ENCODE measurements around the gene DYNLL2. TPM values are rescaled to one million over a fixed set of nuclear protein-coding genes. Genes with fewer than 3 reads are reported as not detected.
"Not testable (repeated sequence)": the region's sequence is repeated elsewhere in the genome, so short reads cannot be mapped to it uniquely, and the experiment has no call there.

The DYNLL2 gene
- total RNA-seq, 6 donors from 2014 or later: 13.6 to 33.5 (median 29.1) TPM

DNA sequence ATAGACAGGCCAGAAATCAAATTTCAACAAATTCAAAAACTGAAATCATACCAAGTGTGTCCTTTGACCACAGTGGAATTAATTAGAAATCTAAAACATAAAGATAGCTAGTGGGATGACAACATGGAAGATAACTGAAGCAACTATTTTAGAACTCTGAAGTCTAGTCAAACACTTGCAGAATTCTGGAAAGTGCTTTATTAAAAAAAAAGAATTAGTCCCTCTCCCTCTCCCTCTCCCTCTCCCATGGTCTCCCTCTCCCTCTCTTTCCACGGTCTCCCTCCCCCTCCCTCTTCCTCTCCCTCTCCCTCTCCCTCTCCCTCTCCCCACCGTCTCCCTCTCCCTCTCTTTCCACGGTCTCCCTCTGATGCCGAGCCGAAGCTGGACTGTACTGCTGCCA lies 58.3 kb downstream of the DYNLL2 start:
- TF ChIP-seq POLR2AphosphoS5 (IDR thresholded peaks at IDR 0.05) (no peak), EP300 (IDR thresholded peaks at IDR 0.05) (no peak), POLR2A (IDR thresholded peaks at IDR 0.05) (no peak)
- TF ChIP-seq, protein P1, sequence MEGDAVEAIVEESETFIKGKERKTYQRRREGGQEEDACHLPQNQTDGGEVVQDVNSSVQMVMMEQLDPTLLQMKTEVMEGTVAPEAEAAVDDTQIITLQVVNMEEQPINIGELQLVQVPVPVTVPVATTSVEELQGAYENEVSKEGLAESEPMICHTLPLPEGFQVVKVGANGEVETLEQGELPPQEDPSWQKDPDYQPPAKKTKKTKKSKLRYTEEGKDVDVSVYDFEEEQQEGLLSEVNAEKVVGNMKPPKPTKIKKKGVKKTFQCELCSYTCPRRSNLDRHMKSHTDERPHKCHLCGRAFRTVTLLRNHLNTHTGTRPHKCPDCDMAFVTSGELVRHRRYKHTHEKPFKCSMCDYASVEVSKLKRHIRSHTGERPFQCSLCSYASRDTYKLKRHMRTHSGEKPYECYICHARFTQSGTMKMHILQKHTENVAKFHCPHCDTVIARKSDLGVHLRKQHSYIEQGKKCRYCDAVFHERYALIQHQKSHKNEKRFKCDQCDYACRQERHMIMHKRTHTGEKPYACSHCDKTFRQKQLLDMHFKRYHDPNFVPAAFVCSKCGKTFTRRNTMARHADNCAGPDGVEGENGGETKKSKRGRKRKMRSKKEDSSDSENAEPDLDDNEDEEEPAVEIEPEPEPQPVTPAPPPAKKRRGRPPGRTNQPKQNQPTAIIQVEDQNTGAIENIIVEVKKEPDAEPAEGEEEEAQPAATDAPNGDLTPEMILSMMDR (IDR thresholded peaks at IDR 0.05): no peak
- no peak for DNase-seq
- ATAC-seq (ENCODE audit: low FRiP score in 2 of 2): no peak
- no peak overlapping the region for H3K4me3 ChIP-seq
- no peaks in the 10 kb centered on the region for H3K27me3 ChIP-seq
- H3K9me3 ChIP-seq: peaks cover 9 to 24% (median 16%) of the 10 kb centered on the region in 4 donors
- 79 to 80% methylated on average over 5 of the region's 5 CpGs for WGBS, 2 donors
- H3K36me3 ChIP-seq: no peaks in the 10 kb centered on the region
- no peaks in the 10 kb centered on the region for H3K4me1 ChIP-seq
- H3K27ac ChIP-seq: no peak overlapping the region

DNA sequence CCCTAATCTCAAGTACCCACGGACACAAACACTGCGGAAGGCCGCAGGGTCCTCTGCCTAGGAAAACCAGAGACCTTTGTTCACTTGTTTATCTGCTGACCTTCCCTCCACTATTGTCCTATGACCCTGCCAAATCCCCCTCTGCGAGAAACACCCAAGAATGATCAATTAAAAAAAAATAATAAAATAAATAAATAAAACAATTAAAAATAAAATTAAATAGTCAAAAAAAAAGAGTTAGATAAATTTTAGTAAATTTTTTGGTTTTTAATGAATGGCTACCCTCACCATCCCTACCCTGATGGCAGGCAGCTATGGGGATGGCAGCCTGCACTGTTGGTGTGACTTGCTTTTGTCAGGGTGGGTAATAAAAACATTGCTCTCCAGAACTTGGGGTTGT lies 60.1 kb downstream of the DYNLL2 start:
- H3K36me3 ChIP-seq; H3K27ac ChIP-seq; ATAC-seq (ENCODE audit: low FRiP score in 2 of 2); H3K4me1 ChIP-seq; DNase-seq; H3K4me3 ChIP-seq; H3K27me3 ChIP-seq: not testable (repeated sequence)
- peaks cover 9 to 25% (median 16%) of the 10 kb centered on the region in 4 donors for H3K9me3 ChIP-seq
- WGBS, 2 donors: 60 to 90% methylated on average over 4 of the region's 4 CpGs

DNA sequence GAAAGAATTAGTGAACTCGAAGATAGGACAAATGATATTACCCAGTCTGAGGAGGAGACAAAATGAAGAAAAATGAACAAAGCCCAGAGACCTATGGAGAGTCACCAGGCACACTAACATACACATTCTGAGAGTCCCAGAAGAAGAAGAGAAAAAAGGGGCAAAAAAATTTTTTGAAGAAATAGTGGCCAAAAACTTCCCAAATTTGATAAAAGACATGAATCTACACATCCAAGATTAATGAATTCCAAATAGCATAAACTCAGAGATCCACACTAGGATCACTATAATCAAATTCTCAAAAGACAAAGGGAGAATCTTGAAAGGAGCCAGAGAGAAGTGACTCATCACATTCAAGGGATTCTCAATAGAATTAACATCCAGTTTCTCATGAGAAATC lies 61.6 kb downstream of the DYNLL2 start:
- no peak overlapping the region for H3K27ac ChIP-seq
- no peaks in the 10 kb centered on the region for H3K27me3 ChIP-seq
- no peak overlapping the region for H3K4me3 ChIP-seq
- 80 to 89% methylated on average over 1 of the region's 1 CpG for WGBS, 2 donors
- H3K36me3 ChIP-seq: no peaks in the 10 kb centered on the region
- no peak for TF ChIP-seq EP300 (IDR thresholded peaks at IDR 0.05)
- no peak for TF ChIP-seq POLR2AphosphoS5 (IDR thresholded peaks at IDR 0.05)
- no peak for TF ChIP-seq POLR2A (IDR thresholded peaks at IDR 0.05)
- TF ChIP-seq, protein P1 (IDR thresholded peaks at IDR 0.05): no peak
- DNase-seq (no peak), ATAC-seq (ENCODE audit: low FRiP score in 2 of 2) (no peak)
- peaks cover 9 to 25% (median 16%) of the 10 kb centered on the region in 4 donors for H3K9me3 ChIP-seq
- no peaks in the 10 kb centered on the region for H3K4me1 ChIP-seq

Other genes with a start within 250 kb of the DYNLL2 start
- gene MRPS23, start 233.4 kb upstream of the DYNLL2 start, total RNA-seq: 10 to 100 TPM; 11.4 to 50.6 (median 19.1) TPM
- gene CUEDC1, start 128.0 kb upstream of the DYNLL2 start, total RNA-seq: 100 to 1,000 TPM in 1 of 6 donors, 10 to 100 TPM in 5; 33.3 to 119 (median 54.4) TPM
- 10 to 100 TPM; 36.4 to 99.7 (median 72.5) TPM for gene VEZF1, start 95.2 kb upstream of the DYNLL2 start, total RNA-seq
- gene SRSF1, start 76.2 kb upstream of the DYNLL2 start, total RNA-seq: 100 to 1,000 TPM; 109 to 393 (median 160) TPM
- not detected for gene OR4D1, start 65.0 kb downstream of the DYNLL2 start, total RNA-seq
- gene OR4D2, start 83.6 kb downstream of the DYNLL2 start, total RNA-seq: not detected
- gene EPX, start 109.3 kb downstream of the DYNLL2 start, total RNA-seq: under 1 TPM in 1 of 6 donors, not detected in 5; 0.10 TPM
- 10 to 100 TPM; 11.7 to 44.0 (median 15.0) TPM for gene MKS1, start 135.8 kb downstream of the DYNLL2 start, total RNA-seq
- not detected for gene LPO, start 155.2 kb downstream of the DYNLL2 start, total RNA-seq
- 1 to 10 TPM in 4 of 6 donors, under 1 TPM in 2; 0.71 to 4.6 (median 1.0) TPM for gene MPO, start 197.5 kb downstream of the DYNLL2 start, total RNA-seq
- gene TSPOAP1, start 245.4 kb downstream of the DYNLL2 start, total RNA-seq: 10 to 100 TPM; 14.0 to 50.3 (median 24.1) TPM